Right renal pelvis (tissue), 4 donors: ENCODE measurements around the gene ROR2. TPM values are rescaled to one million over a fixed set of nuclear protein-coding genes. Genes with fewer than 3 reads are reported as not detected.

Experiments
- polyA plus RNA-seq, 4 donors: library from polyadenylated mRNA; unstranded; fragments of 120-200 nt; gene quantifications; one replicate each; pipeline ENCODE4 v1.2.1, GENCODE V29; 2013; ENCODE audit not compliant: insufficient read length in 4 of 4

ROR2 gene
- polyA plus RNA-seq, 4 donors = 14.6 to 19.1 (median 17.7) TPM

Other genes starting within 250 kb of the ROR2 start
- 100 to 1,000 TPM in 2 of 4 donors, 10 to 100 TPM in 2; 90.7 to 114 (median 105) TPM for gene SPTLC1, start 165.2 kb upstream of the ROR2 start, polyA plus RNA-seq